ENCODE measurements around the gene PBLD. TPM values are rescaled to one million over a fixed set of nuclear protein-coding genes. Genes with fewer than 3 reads are reported as not detected.
"Not testable (repeated sequence)": the region's sequence is repeated elsewhere in the genome, so short reads cannot be mapped to it uniquely, and the experiment has no call there.

PBLD gene
- total RNA-seq, 1 donor from 2014 or later: 5.1 TPM

DNA sequence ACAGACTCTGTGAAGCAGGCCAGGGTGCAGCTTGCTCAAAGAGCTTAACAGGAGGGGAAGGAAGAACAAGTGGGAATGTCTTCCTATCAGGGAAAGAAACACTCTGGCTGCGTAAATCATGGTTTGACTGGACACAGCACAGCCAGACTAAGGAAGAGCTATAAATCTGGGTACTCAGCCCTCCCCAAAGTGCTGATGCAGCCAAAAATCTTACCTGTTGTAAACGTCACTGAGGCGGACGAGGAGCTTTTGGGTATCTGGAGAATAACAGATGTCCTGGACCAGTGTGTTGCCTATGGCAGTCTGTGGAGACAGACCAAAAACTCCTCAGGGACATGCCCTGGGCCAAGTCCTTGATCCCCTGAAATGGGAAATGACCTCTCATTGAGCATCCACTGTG lies 44.0 kb downstream of the PBLD start:
- TF ChIP-seq, protein P1, sequence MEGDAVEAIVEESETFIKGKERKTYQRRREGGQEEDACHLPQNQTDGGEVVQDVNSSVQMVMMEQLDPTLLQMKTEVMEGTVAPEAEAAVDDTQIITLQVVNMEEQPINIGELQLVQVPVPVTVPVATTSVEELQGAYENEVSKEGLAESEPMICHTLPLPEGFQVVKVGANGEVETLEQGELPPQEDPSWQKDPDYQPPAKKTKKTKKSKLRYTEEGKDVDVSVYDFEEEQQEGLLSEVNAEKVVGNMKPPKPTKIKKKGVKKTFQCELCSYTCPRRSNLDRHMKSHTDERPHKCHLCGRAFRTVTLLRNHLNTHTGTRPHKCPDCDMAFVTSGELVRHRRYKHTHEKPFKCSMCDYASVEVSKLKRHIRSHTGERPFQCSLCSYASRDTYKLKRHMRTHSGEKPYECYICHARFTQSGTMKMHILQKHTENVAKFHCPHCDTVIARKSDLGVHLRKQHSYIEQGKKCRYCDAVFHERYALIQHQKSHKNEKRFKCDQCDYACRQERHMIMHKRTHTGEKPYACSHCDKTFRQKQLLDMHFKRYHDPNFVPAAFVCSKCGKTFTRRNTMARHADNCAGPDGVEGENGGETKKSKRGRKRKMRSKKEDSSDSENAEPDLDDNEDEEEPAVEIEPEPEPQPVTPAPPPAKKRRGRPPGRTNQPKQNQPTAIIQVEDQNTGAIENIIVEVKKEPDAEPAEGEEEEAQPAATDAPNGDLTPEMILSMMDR (IDR thresholded peaks at IDR 0.05; ENCODE audit: borderline replicate concordance): no peak
- intact Hi-C loops (cut with micrococcal nuclease): no loop called here
- no peaks in the 10 kb centered on the region for H3K27me3 ChIP-seq (ENCODE audit: low read depth)

GRCh38 chr10:68284062-68285001 lies 48.4 kb downstream of the PBLD start:
- Histone ChIP-seq H3K4me3 (no peak overlapping the region), H3K9me3 (replicated peaks) (no peaks in the 10 kb centered on the region), H3K4me1 (no peaks in the 10 kb centered on the region), H3K27ac (replicated peaks) (no peak overlapping the region), H3K27me3 (ENCODE audit: low read depth) (no peaks in the 10 kb centered on the region), H3K36me3 (no peaks in the 10 kb centered on the region)
- TF ChIP-seq, protein P1 (IDR thresholded peaks at IDR 0.05; ENCODE audit: borderline replicate concordance): no peak
- DNase-seq: no peak
- intact Hi-C loops (cut with micrococcal nuclease): no loop called here

More for the DNA sequence above, 44.0 kb downstream of the PBLD start:
- DNase-seq: no peak
- no peaks in the 10 kb centered on the region for H3K9me3 ChIP-seq (replicated peaks)
- no peak overlapping the region for H3K27ac ChIP-seq (replicated peaks)
- H3K36me3 ChIP-seq: no peaks in the 10 kb centered on the region
- no peaks in the 10 kb centered on the region for H3K4me1 ChIP-seq
- no peak overlapping the region for H3K4me3 ChIP-seq

GRCh38 chr10:68280758-68281157 lies 52.0 kb downstream of the PBLD start:
- no peaks in the 10 kb centered on the region for H3K36me3 ChIP-seq
- H3K4me3 ChIP-seq: no peak overlapping the region
- H3K4me1 ChIP-seq: no peaks in the 10 kb centered on the region
- H3K9me3 ChIP-seq (replicated peaks): peaks cover 16% of the 10 kb centered on the region
- H3K27me3 ChIP-seq (ENCODE audit: low read depth): no peaks in the 10 kb centered on the region
- intact Hi-C loops (cut with micrococcal nuclease): no loop called here
- TF ChIP-seq, protein P1 (IDR thresholded peaks at IDR 0.05; ENCODE audit: borderline replicate concordance): no peak
- H3K27ac ChIP-seq (replicated peaks): no peak overlapping the region
- DNase-seq: no peak

- intact Hi-C loops (cut with micrococcal nuclease); DNase-seq; H3K27ac ChIP-seq (replicated peaks); H3K4me1 ChIP-seq; H3K4me3 ChIP-seq; H3K36me3 ChIP-seq; H3K27me3 ChIP-seq (ENCODE audit: low read depth): not testable (repeated sequence)
- H3K9me3 ChIP-seq (replicated peaks): peaks cover 16% of the 10 kb centered on the region
Measured at GRCh38 chr10:68278906-68279753, 53.6 kb downstream of the PBLD start.

GRCh38 chr10:68277814-68278213 lies 54.9 kb downstream of the PBLD start:
- H3K27me3 ChIP-seq (ENCODE audit: low read depth); H3K27ac ChIP-seq (replicated peaks); H3K4me3 ChIP-seq; DNase-seq; H3K36me3 ChIP-seq; H3K4me1 ChIP-seq; intact Hi-C loops (cut with micrococcal nuclease): not testable (repeated sequence)
- H3K9me3 ChIP-seq (replicated peaks): peaks cover 16% of the 10 kb centered on the region

DNA sequence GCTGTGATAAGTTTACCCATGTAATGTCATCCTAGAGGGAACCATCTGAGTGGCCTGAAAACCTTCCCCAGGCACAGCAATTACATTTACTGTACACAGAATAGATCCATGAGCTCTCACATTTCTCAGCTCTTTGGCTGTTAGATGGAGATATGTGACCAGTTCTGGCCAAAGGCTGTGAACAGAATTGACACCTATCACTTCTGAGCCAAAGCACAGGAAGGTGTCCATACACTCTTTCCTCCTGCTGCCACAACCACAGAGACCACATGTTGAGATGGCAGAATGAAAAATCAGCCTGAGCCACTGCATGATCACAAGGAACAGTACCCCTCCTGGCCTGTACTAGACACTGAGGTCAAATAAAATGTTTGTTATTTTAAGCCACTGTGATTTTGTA lies 56.5 kb downstream of the PBLD start:
- H3K27me3 ChIP-seq (ENCODE audit: low read depth): no peaks in the 10 kb centered on the region
- no peaks in the 10 kb centered on the region for H3K36me3 ChIP-seq
- no peaks in the 10 kb centered on the region for H3K4me1 ChIP-seq
- intact Hi-C loops (cut with micrococcal nuclease): no loop called here
- H3K4me3 ChIP-seq: no peak overlapping the region
- TF ChIP-seq, protein P1 (IDR thresholded peaks at IDR 0.05; ENCODE audit: borderline replicate concordance): no peak
- H3K9me3 ChIP-seq (replicated peaks): peaks cover 16% of the 10 kb centered on the region
- H3K27ac ChIP-seq (replicated peaks): no peak overlapping the region
- DNase-seq: no peak
